Right lobe of liver (tissue), 6 donors: ENCODE results near the gene SP7. TPM values are rescaled to one million over a fixed set of nuclear protein-coding genes. Genes with fewer than 3 reads are reported as not detected.
A peak's percentile ranks its signal among the peaks of the same experiment; 100 is the strongest.

Experiments
- ATAC-seq, 4 donors: fragments of 200-7000 bp; cut with Tn5 transposase; one replicate each; pipeline ENCODE4 v1.9.1; 2020; ENCODE audit warnings: mild to moderate bottlenecking in 4 of 4, moderate library complexity in 4 of 4
- DNase-seq, 3 donors: peaks; one replicate each; pipeline ENCODE4 v3.0.0-alpha.2; 2020
- H3K27ac ChIP-seq, 3 donors: fragments of 200-600 bp; one replicate each; pipeline ENCODE4 v1.8.0; 2022
- H3K27me3 ChIP-seq, 2 donors: fragments of 200-600 bp; one replicate each; pipeline ENCODE4 v1.8.0; 2022
- H3K36me3 ChIP-seq, 4 donors: fragments of 200-600 bp; sonication (generic) in 1 of 4; one replicate each; pipeline versions ENCODE4 v1.5.1 to v1.8.0; 2017 to 2022; ENCODE audit warnings: control low read depth in 1 of 4
- H3K4me1 ChIP-seq, 4 donors: fragments of 200-600 bp; sonication (generic) in 1 of 4; one replicate each; pipeline versions ENCODE4 v1.5.1 to v1.8.0; 2017 to 2022; ENCODE audit warnings: control low read depth in 1 of 4
- H3K4me3 ChIP-seq, 3 donors: fragments of 200-600 bp; one replicate each; pipeline ENCODE4 v1.8.0; 2022
- H3K9me3 ChIP-seq, 4 donors: fragments of 200-600 bp; sonication (generic) in 1 of 4; one replicate each; pipeline versions ENCODE4 v1.5.1 to v1.8.0; 2017 to 2022; ENCODE audit warnings: control low read depth in 1 of 4
- CTCF ChIP-seq, 4 donors: fragments of 200-600 bp in 3 of 4; fragments of 450-650 bp in 1 of 4; IDR thresholded peaks; one replicate each; pipeline versions ENCODE4 v1.5.1 to v1.8.0; 2016 to 2022; ENCODE audit warnings: antibody characterized with exemption in 4 of 4, mild to moderate bottlenecking in 2 of 4
- POLR2A ChIP-seq: fragments of 450-650 bp; IDR thresholded peaks from one replicate; pipeline ENCODE4 v1.6.1; 2017; ENCODE audit warnings: antibody characterized with exemption, mild to moderate bottlenecking
- WGBS: methylation state at CpG from one replicate; pipeline ENCODE4 v1.1.6; 2018; ENCODE audit warnings: low coverage, low lambda C conversion rate; ENCODE audit not compliant: insufficient coverage; ENCODE audit errors: missing lambda C conversion rate; 5-methylcytosine and 5-hydroxymethylcytosine counted together
- intact Hi-C, 2 donors: fragments of 100-400 bp; cut with DNase I; formaldehyde crosslinking; loops; one replicate each; pipeline versions ENCODE4 v1.11.2 to v1.14.1; 2022
- total RNA-seq, 6 experiments: library from RNA; depleted of rRNA in 2 of 6; stranded (reverse); fragments of >200 nt in 2 of 6; fragmentation: NEBNext Ultra II Directional in 3 of 6; extraction: Animal tissue kit (Norgen Biotek cat#: 25700) in 3 of 6; gene quantifications; one replicate each; pipeline versions ENCODE4 v1.1.0 to v1.2.4, GENCODE V29; 2016 to 2023
- donor health status: DM: no; HTN: yes; CAD: no.
- donor health status: DM: no; HTN: no; CAD: no.
- donor health status: DM: no; HTN: no; CAD: no.
- donor health status: DM: no; HTN: yes; CAD: no.
- donor health status: DM: no; HTN: yes; CAD: no.

Gene SP7
- total RNA-seq, 6 experiments from 2014 or later, result not detected

GRCh38 chr12:53313996-53314395 lies 22.2 kb downstream of the SP7 start:
- no peaks in the 10 kb centered on the region for H3K27me3 ChIP-seq
- H3K9me3 ChIP-seq, result no peaks in the 10 kb centered on the region
- 67% methylated on average over 2 of the region's 3 CpGs for WGBS
- H3K27ac ChIP-seq, result no peak overlapping the region
- TF ChIP-seq CTCF (IDR thresholded peaks at IDR 0.05) (no peak), POLR2A (no peak)
- peaks cover 0 to 55% (median 17%) of the 10 kb centered on the region in 4 donors for H3K36me3 ChIP-seq
- H3K4me3 ChIP-seq, result no peak overlapping the region
- ATAC-seq, result no peak
- intact Hi-C loops, result no loop called here
- H3K4me1 ChIP-seq, result no peaks in the 10 kb centered on the region
- no peak for DNase-seq

- DNase-seq (no peak), ATAC-seq (no peak)
- Histone ChIP-seq H3K27me3 (no peaks in the 10 kb centered on the region), H3K27ac (no peak overlapping the region), H3K4me1 (no peaks in the 10 kb centered on the region), H3K9me3 (no peaks in the 10 kb centered on the region), H3K36me3 (peaks cover 0 to 53% (median 8%) of the 10 kb centered on the region in 4 donors), H3K4me3 (no peak overlapping the region)
- TF ChIP-seq CTCF (IDR thresholded peaks at IDR 0.05) (no peak), POLR2A (no peak)
- intact Hi-C loops, result no loop called here
- 57% methylated on average over 4 of the region's 4 CpGs for WGBS
Observed at GRCh38 chr12:53308276-53308675, 27.9 kb downstream of the SP7 start.

GRCh38 chr12:53306826-53307225 lies 29.3 kb downstream of the SP7 start:
- no CpG with 5 or more reads among the region's 10 CpGs for WGBS
- Histone ChIP-seq H3K27ac (no peak overlapping the region), H3K4me3 (no peak overlapping the region), H3K36me3 (peaks cover 0 to 57% (median 14%) of the 10 kb centered on the region in 4 donors), H3K9me3 (no peaks in the 10 kb centered on the region), H3K27me3 (no peaks in the 10 kb centered on the region), H3K4me1 (no peaks in the 10 kb centered on the region)
- intact Hi-C loops, result no loop called here
- no peak for TF ChIP-seq CTCF (IDR thresholded peaks at IDR 0.05)
- no peak for TF ChIP-seq POLR2A
- ATAC-seq (no peak), DNase-seq (no peak)

- no peaks in the 10 kb centered on the region for H3K9me3 ChIP-seq
- ATAC-seq (no peak), DNase-seq (no peak)
- no peak overlapping the region for H3K4me3 ChIP-seq
- intact Hi-C loops, result no loop called here
- peaks cover 0 to 12% (median 5%) of the 10 kb centered on the region in 4 donors for H3K4me1 ChIP-seq
- TF ChIP-seq CTCF (IDR thresholded peaks at IDR 0.05), result no peak
- TF ChIP-seq POLR2A, result no peak
- H3K27me3 ChIP-seq, result no peaks in the 10 kb centered on the region
- H3K36me3 ChIP-seq, result peaks cover 0 to 37% (median 15%) of the 10 kb centered on the region in 4 donors
- H3K27ac ChIP-seq, result no peak overlapping the region
- WGBS, result 98% methylated on average over 5 of the region's 5 CpGs
Observed at GRCh38 chr12:53302903-53303302, 33.3 kb downstream of the SP7 start.

- WGBS, result 0% methylated on average over 11 of the region's 12 CpGs
- Histone ChIP-seq H3K27me3 (no peaks in the 10 kb centered on the region), H3K36me3 (peaks cover 0 to 22% (median 10%) of the 10 kb centered on the region in 4 donors), H3K4me1 (peaks cover 0 to 22% (median 10%) of the 10 kb centered on the region in 4 donors), H3K9me3 (no peaks in the 10 kb centered on the region), H3K4me3 (peak overlapping the region; percentile 73 to 98 (median 85)), H3K27ac (peak overlapping the region in 2 of 3 donors; percentile 30 to 54)
- TF ChIP-seq POLR2A (no peak), CTCF (IDR thresholded peaks at IDR 0.05) (no peak)
- ATAC-seq, result no peak
- intact Hi-C loops, result no loop called here
- DNase-seq, result no peak
Observed at GRCh38 chr12:53300187-53300586, 36.0 kb downstream of the SP7 start.
